ENCODE data around the gene ATG16L2.

DNA sequence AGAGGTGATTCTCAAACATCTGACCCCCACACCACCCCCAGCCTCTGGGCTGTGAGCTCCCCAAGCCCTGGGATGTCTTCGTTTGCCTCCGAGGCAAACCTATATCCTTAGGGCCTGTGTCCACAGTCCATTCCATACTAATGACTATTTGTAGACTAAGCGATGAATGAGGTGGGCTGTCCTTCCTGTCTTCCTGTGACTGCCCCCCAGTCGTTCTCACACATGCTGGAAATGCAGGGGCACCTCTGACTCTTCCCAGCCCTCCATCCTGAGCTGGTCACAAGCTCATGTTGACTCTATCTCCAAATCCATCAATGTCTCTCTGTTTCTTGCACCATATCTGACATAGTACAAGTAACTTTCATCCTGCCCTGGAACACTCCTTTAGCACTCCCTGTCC is 4.8 kb downstream of the ATG16L2 start:
- TF ChIP-seq, protein P1, sequence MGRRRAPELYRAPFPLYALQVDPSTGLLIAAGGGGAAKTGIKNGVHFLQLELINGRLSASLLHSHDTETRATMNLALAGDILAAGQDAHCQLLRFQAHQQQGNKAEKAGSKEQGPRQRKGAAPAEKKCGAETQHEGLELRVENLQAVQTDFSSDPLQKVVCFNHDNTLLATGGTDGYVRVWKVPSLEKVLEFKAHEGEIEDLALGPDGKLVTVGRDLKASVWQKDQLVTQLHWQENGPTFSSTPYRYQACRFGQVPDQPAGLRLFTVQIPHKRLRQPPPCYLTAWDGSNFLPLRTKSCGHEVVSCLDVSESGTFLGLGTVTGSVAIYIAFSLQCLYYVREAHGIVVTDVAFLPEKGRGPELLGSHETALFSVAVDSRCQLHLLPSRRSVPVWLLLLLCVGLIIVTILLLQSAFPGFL (CRISPR knock-in tag; IDR thresholded peaks at IDR 0.05), result no peak
- TF ChIP-seq, protein P2, sequence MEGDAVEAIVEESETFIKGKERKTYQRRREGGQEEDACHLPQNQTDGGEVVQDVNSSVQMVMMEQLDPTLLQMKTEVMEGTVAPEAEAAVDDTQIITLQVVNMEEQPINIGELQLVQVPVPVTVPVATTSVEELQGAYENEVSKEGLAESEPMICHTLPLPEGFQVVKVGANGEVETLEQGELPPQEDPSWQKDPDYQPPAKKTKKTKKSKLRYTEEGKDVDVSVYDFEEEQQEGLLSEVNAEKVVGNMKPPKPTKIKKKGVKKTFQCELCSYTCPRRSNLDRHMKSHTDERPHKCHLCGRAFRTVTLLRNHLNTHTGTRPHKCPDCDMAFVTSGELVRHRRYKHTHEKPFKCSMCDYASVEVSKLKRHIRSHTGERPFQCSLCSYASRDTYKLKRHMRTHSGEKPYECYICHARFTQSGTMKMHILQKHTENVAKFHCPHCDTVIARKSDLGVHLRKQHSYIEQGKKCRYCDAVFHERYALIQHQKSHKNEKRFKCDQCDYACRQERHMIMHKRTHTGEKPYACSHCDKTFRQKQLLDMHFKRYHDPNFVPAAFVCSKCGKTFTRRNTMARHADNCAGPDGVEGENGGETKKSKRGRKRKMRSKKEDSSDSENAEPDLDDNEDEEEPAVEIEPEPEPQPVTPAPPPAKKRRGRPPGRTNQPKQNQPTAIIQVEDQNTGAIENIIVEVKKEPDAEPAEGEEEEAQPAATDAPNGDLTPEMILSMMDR (IDR thresholded peaks at IDR 0.05 in 2 of 3, conservative IDR thresholded peaks at IDR 0.05 in 1 of 3; ENCODE audit: insufficient read depth in 2 of 3, low read depth in 1 of 3, low read length in 3 of 3), result no peak
- TF ChIP-seq PHF8 (IDR thresholded peaks at IDR 0.05; ENCODE audit: borderline replicate concordance, low read length) (no peak), MAZ (CRISPR knock-in tag; conservative IDR thresholded peaks at IDR 0.05 in 1 of 2, IDR thresholded peaks at IDR 0.05 in 1 of 2) (no peak), MXI1 (IDR thresholded peaks at IDR 0.05; ENCODE audit: low read depth, low read length) (no peak), ZNF311 (CRISPR knock-in tag; IDR thresholded peaks at IDR 0.05) (no peak), ZNF133 (CRISPR knock-in tag; IDR thresholded peaks at IDR 0.05) (no peak), KLF16 (IDR thresholded peaks at IDR 0.05) (no peak), EZH2 (IDR thresholded peaks at IDR 0.05; ENCODE audit: borderline replicate concordance, low read depth, low read length) (no peak), ZNF184 (CRISPR knock-in tag; IDR thresholded peaks at IDR 0.05) (no peak)
- TF ChIP-seq, protein P3, sequence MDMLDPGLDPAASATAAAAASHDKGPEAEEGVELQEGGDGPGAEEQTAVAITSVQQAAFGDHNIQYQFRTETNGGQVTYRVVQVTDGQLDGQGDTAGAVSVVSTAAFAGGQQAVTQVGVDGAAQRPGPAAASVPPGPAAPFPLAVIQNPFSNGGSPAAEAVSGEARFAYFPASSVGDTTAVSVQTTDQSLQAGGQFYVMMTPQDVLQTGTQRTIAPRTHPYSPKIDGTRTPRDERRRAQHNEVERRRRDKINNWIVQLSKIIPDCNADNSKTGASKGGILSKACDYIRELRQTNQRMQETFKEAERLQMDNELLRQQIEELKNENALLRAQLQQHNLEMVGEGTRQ (CRISPR knock-in tag; IDR thresholded peaks at IDR 0.05), result no peak

Measured in K562 (cell line).